T-cell (primary cell): ENCODE results near the gene PPIL1. TPM values are rescaled to one million over a fixed set of nuclear protein-coding genes. Genes with fewer than 3 reads are reported as not detected.

Source experiments
- ATAC-seq, 4 experiments: fragments of 200-7000 bp in 3 of 4; fragments of 150-1000 bp in 1 of 4; cut with Tn5 transposase; replicated peaks in 1 of 4; 1 replicate in 3 of 4; 2 replicates in 1 of 4; pipeline ENCODE4 v1.10.0; 2021; ENCODE audit warnings: moderate library complexity in 3 of 4, mild to moderate bottlenecking in 2 of 4, moderate number of reproducible peaks in 1 of 4
- CTCF ChIA-PET, 2 donors: fragments of 300-600 bp; sonication (Branson Sonifier 250); formaldehyde crosslinking; loops; one replicate each; lab custom pipeline; 2022; ENCODE audit warnings: antibody characterized with exemption in 2 of 2; lab: Charles Lee
- POLR2A ChIA-PET, 2 donors: fragments of 300-600 bp; sonication (Branson Sonifier 250); formaldehyde crosslinking; loops; one replicate each; lab custom pipeline; 2022; ENCODE audit warnings: antibody characterized with exemption in 2 of 2; lab: Charles Lee
- DNase-seq, 35 experiments: peaks; one replicate each; pipeline versions ENCODE4 v3.0.0 to v3.0.0-alpha.2; 2013 to 2023
- H3K27ac ChIP-seq: one replicate; pipeline ENCODE4 v1.5.1; 2013; ENCODE audit warnings: low read length
- H3K27me3 ChIP-seq, 2 experiments: replicated peaks in 1 of 2; 1 replicate in 1 of 2; 2 replicates in 1 of 2; pipeline versions ENCODE4 v1.6.1 to v1.7.0; 2013; ENCODE audit warnings: low read length in 1 of 2, mixed read lengths in 1 of 2; ENCODE audit not compliant: control insufficient read depth in 2 of 2, insufficient read depth in 2 of 2; ENCODE audit errors: extremely low read depth in 1 of 2
- H3K36me3 ChIP-seq, 2 donors: 1 replicate in 1 of 2; 2 replicates in 1 of 2; pipeline versions ENCODE4 v1.6.1 to v1.7.0; 2013; ENCODE audit warnings: low read length in 1 of 2; ENCODE audit not compliant: control insufficient read depth in 2 of 2, insufficient read depth in 1 of 2; ENCODE audit errors: extremely low read depth in 1 of 2
- H3K4me1 ChIP-seq, 2 experiments: 1 replicate in 1 of 2; 2 replicates in 1 of 2; pipeline versions ENCODE4 v1.6.1 to v1.7.0; 2013; ENCODE audit warnings: low read length in 2 of 2, mixed read lengths in 1 of 2; ENCODE audit not compliant: insufficient read depth in 2 of 2, control insufficient read depth in 1 of 2; ENCODE audit errors: extremely low read depth in 1 of 2
- H3K4me3 ChIP-seq, 2 donors: 1 replicate in 1 of 2; 2 replicates in 1 of 2; pipeline versions ENCODE4 v1.5.1 to v1.7.0; 2013; ENCODE audit warnings: mild to moderate bottlenecking in 2 of 2, low read length in 1 of 2, moderate library complexity in 1 of 2; ENCODE audit not compliant: control insufficient read depth in 1 of 2; ENCODE audit errors: extremely low read depth in 1 of 2
- H3K9me3 ChIP-seq: 2 replicates; pipeline ENCODE4 v1.7.0; 2013
- H3K27ac Mint-ChIP-seq, 2 donors: one replicate each; pipeline ENCODE4 v1.8.0; 2020 to 2021; ENCODE audit warnings: mild to moderate bottlenecking in 2 of 2, mixed read lengths in 2 of 2
- H3K27me3 Mint-ChIP-seq, 2 donors: one replicate each; pipeline ENCODE4 v1.8.0; 2021 to 2022; ENCODE audit warnings: mixed read lengths in 2 of 2
- H3K36me3 Mint-ChIP-seq: one replicate; pipeline ENCODE4 v1.8.0; 2021; ENCODE audit warnings: mixed read lengths
- H3K4me1 Mint-ChIP-seq, 3 donors: one replicate each; pipeline ENCODE4 v1.8.0; 2020 to 2022; ENCODE audit warnings: mixed read lengths in 3 of 3, mild to moderate bottlenecking in 1 of 3
- H3K4me3 Mint-ChIP-seq, 3 donors: one replicate each; pipeline ENCODE4 v1.8.0; 2020 to 2022; ENCODE audit warnings: mild to moderate bottlenecking in 3 of 3, mixed read lengths in 3 of 3, moderate library complexity in 3 of 3
- H3K9me3 Mint-ChIP-seq, 3 donors: one replicate each; pipeline ENCODE4 v1.8.0; 2020 to 2022; ENCODE audit warnings: mixed read lengths in 3 of 3
- WGBS: methylation state at CpG from one replicate; pipeline ENCODE4 v1.1.5; 2013; ENCODE audit warnings: missing lambda C conversion rate; ENCODE audit not compliant: insufficient coverage; 5-methylcytosine and 5-hydroxymethylcytosine counted together
- total RNA-seq, 35 experiments: library from RNA in 6 of 35; stranded (reverse) in 6 of 35; fragments of 120-200 nt in 1 of 35; gene quantifications; one replicate each; pipeline versions ENCODE4 v1.2.1 to v1.2.4 and lab custom pipeline; 2013 to 2026

The PPIL1 gene
- total RNA-seq, 5 donors from 2014 or later (not counting 1 experiment from before 2014, with no cell fraction given): 5.0 to 14.4 (median 10.6) TPM

- Histone ChIP-seq H3K27me3 (peaks cover 0 to 24% of the 10 kb centered on the region in 2 experiments), H3K36me3 (no peaks in the 10 kb centered on the region), H3K4me1 (no peaks in the 10 kb centered on the region), H3K27ac (no peak overlapping the region), H3K9me3 (no peaks in the 10 kb centered on the region), H3K4me3 (no peak overlapping the region)
- Mint-ChIP-seq H3K9me3 (no peaks in the 10 kb centered on the region), H3K27me3 (peaks cover 5 to 11% of the 10 kb centered on the region in 2 donors), H3K4me1 (peaks cover 3 to 8% (median 7%) of the 10 kb centered on the region in 3 donors), H3K4me3 (no peak overlapping the region), H3K36me3 (no peaks in the 10 kb centered on the region), H3K27ac (no peak overlapping the region)
- CTCF ChIA-PET: no interaction called here
- POLR2A ChIA-PET: no interaction called here
- 95% methylated on average over 10 of the region's 12 CpGs for WGBS
- DNase-seq (no peak), ATAC-seq (no peak)
Measured at GRCh38 chr6:36823421-36824096, 51.0 kb downstream of the PPIL1 start.

GRCh38 chr6:36822506-36823269, 51.9 kb downstream of the PPIL1 start:
- H3K27ac Mint-ChIP-seq: no peak overlapping the region
- ATAC-seq (no peak), DNase-seq (no peak)
- H3K4me3 Mint-ChIP-seq: no peak overlapping the region
- Histone ChIP-seq H3K9me3 (no peaks in the 10 kb centered on the region), H3K36me3 (no peaks in the 10 kb centered on the region), H3K4me1 (no peaks in the 10 kb centered on the region), H3K4me3 (no peak overlapping the region), H3K27me3 (peaks cover 0 to 24% of the 10 kb centered on the region in 2 experiments), H3K27ac (no peak overlapping the region)
- WGBS: 80% methylated on average over 14 of the region's 19 CpGs
- ChIA-PET POLR2A (no interaction called here), CTCF (no interaction called here)
- no peaks in the 10 kb centered on the region for H3K9me3 Mint-ChIP-seq
- H3K4me1 Mint-ChIP-seq: peaks cover 3 to 7% (median 4%) of the 10 kb centered on the region in 3 donors
- no peaks in the 10 kb centered on the region for H3K36me3 Mint-ChIP-seq
- H3K27me3 Mint-ChIP-seq: peaks cover 5 to 11% of the 10 kb centered on the region in 2 donors

DNA sequence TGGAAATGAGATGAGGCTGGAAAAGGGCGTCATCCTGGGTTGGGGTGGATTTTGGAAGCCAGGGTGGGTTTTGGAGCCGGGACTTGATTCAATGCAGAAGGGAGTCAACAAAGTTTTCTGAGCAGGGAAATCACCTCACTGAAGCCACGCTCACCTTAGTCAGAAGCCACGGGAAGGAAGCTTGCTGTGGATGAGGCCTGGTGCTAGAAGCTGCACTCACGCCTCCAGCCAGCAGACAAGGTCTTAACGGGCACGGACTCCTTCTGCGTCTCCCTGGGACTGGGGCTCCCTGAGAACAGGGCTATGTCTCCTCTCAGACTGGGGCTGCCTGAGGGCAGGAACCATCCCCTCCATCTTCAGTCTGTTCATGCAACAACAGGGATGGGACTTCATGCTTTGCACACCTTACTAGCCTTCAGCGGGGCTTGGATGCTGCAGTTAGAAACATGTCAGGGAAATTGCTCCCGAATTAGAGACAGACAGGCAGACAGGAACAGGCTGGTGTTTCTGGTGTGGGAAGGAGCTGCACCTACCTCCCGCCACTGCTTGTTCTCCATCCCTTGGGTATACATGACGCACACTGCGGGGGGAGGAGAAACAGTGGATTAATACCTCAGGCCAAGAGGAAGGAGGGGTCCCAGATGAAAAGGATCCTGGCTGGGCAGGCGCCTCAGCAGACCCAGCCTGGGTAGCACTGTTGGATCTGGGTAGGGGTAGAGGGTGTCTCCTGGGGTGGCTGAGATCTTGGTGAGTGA, 52.8 kb downstream of the PPIL1 start:
- ChIA-PET CTCF (interaction anchor here in 1 of 2 donors (0.9 kb wide), 1 partner anchor 26 kb away, joined by 3 read pairs; no protein-coding TSS in a partner anchor), POLR2A (no interaction called here)
- Histone ChIP-seq H3K27me3 (peaks cover 0 to 17% of the 10 kb centered on the region in 2 experiments), H3K4me1 (no peaks in the 10 kb centered on the region), H3K27ac (no peak overlapping the region), H3K36me3 (no peaks in the 10 kb centered on the region), H3K4me3 (no peak overlapping the region), H3K9me3 (no peaks in the 10 kb centered on the region)
- 70% methylated on average over 14 of the region's 14 CpGs for WGBS
- no peaks in the 10 kb centered on the region for H3K4me1 Mint-ChIP-seq
- no peak overlapping the region for H3K27ac Mint-ChIP-seq
- no peak overlapping the region for H3K4me3 Mint-ChIP-seq
- H3K27me3 Mint-ChIP-seq: peaks cover 0 to 4% of the 10 kb centered on the region in 2 donors
- no peaks in the 10 kb centered on the region for H3K9me3 Mint-ChIP-seq
- no peaks in the 10 kb centered on the region for H3K36me3 Mint-ChIP-seq
- DNase-seq (no peak), ATAC-seq (peak in 1 of 4 experiments; percentile 32)

- POLR2A ChIA-PET: interaction anchor here in 1 of 2 donors (0.6 kb wide), 1 partner anchor 942 kb away, joined by 3 read pairs; no protein-coding TSS in a partner anchor
- no peak for ATAC-seq
- H3K9me3 ChIP-seq: no peaks in the 10 kb centered on the region
- DNase-seq: no peak
- Mint-ChIP-seq H3K27me3 (peaks cover 0 to 4% of the 10 kb centered on the region in 2 donors), H3K27ac (no peak overlapping the region), H3K9me3 (no peaks in the 10 kb centered on the region), H3K4me3 (no peak overlapping the region), H3K4me1 (no peaks in the 10 kb centered on the region), H3K36me3 (no peaks in the 10 kb centered on the region)
- H3K4me1 ChIP-seq: no peaks in the 10 kb centered on the region
- no peak overlapping the region for H3K4me3 ChIP-seq
- no peak overlapping the region for H3K27ac ChIP-seq
- 85% methylated on average over 5 of the region's 12 CpGs for WGBS
- no peaks in the 10 kb centered on the region for H3K36me3 ChIP-seq
- peaks cover 0 to 11% of the 10 kb centered on the region in 2 experiments for H3K27me3 ChIP-seq
- CTCF ChIA-PET: interaction anchor here in 1 of 2 donors (0.9 kb wide), 1 partner anchor 27 kb away, joined by 3 read pairs; no protein-coding TSS in a partner anchor
Measured at GRCh38 chr6:36820700-36821580, 53.7 kb downstream of the PPIL1 start.

DNA sequence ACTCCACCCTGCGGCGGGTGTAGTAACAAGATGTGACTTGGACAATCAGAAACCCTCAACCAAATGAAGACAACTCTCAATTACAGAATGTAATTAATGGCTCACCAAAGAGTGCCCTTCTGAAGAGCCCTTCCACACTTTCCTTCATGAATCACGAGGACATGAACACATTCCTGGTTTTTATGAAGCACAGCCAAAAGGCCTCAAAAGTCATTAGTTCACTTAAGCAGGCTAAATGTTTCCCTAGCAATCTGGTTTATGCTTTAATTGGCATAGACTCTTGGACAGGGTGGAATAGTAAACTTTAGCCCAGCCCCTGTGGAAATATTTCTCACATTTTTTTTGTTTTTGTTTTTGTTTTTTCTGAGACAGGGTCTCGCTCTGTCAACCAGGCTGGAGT, 55.8 kb downstream of the PPIL1 start:
- H3K9me3 Mint-ChIP-seq: no peaks in the 10 kb centered on the region
- no peaks in the 10 kb centered on the region for H3K27me3 Mint-ChIP-seq
- H3K4me3 ChIP-seq: no peak overlapping the region
- no peak overlapping the region for H3K4me3 Mint-ChIP-seq
- ChIA-PET CTCF (no interaction called here), POLR2A (no interaction called here)
- H3K27ac Mint-ChIP-seq: no peak overlapping the region
- H3K9me3 ChIP-seq: no peaks in the 10 kb centered on the region
- no peaks in the 10 kb centered on the region for H3K4me1 Mint-ChIP-seq
- H3K36me3 ChIP-seq: no peaks in the 10 kb centered on the region
- H3K27me3 ChIP-seq: peaks cover 0 to 3% of the 10 kb centered on the region in 2 experiments
- no peaks in the 10 kb centered on the region for H3K4me1 ChIP-seq
- H3K27ac ChIP-seq: no peak overlapping the region
- 96% methylated on average over 2 of the region's 4 CpGs for WGBS
- no peaks in the 10 kb centered on the region for H3K36me3 Mint-ChIP-seq
- no peak for ATAC-seq
- no peak for DNase-seq
